H9 (cell line): Measurements from ENCODE around the gene ALAD. TPM values are rescaled to one million over a fixed set of nuclear protein-coding genes. Genes with fewer than 3 reads are reported as not detected.

Source experiments
- DNase-seq: peaks from one replicate; pipeline ENCODE4 v3.0.0-alpha.2; 2017
- H2AFZ ChIP-seq: one replicate; pipeline ENCODE4 v1.6.1; 2013; ENCODE audit warnings: mild to moderate bottlenecking, low read length, control low read depth, moderate library complexity
- H2AK5ac ChIP-seq: 2 replicates; pipeline ENCODE4 v1.6.1; 2013; ENCODE audit warnings: low read length, control low read depth, mixed read lengths; ENCODE audit not compliant: insufficient read length
- H2BK120ac ChIP-seq: one replicate; pipeline ENCODE4 v1.6.1; 2013; ENCODE audit warnings: low read depth, mild to moderate bottlenecking, low read length, control low read depth, inconsistent platforms; ENCODE audit not compliant: poor library complexity, severe bottlenecking
- H2BK12ac ChIP-seq: 2 replicates; pipeline ENCODE4 v1.6.1; 2013; ENCODE audit warnings: low read length, control low read depth, mixed read lengths, low read depth; ENCODE audit not compliant: insufficient read length
- H2BK15ac ChIP-seq: 2 replicates; pipeline ENCODE4 v1.6.1; 2013; ENCODE audit warnings: low read depth, low read length, control low read depth
- H2BK20ac ChIP-seq: one replicate; pipeline ENCODE4 v1.6.1; 2013; ENCODE audit warnings: low read depth, mild to moderate bottlenecking, low read length, control low read depth, inconsistent platforms; ENCODE audit not compliant: poor library complexity, severe bottlenecking
- H2BK5ac ChIP-seq: 2 replicates; pipeline ENCODE4 v1.6.1; 2013; ENCODE audit warnings: low read length, control low read depth, mixed read lengths; ENCODE audit not compliant: insufficient read length
- H3K14ac ChIP-seq: 2 replicates; pipeline ENCODE4 v1.6.1; 2013; ENCODE audit warnings: low read length, control low read depth; ENCODE audit not compliant: insufficient read depth
- H3K18ac ChIP-seq: 2 replicates; pipeline ENCODE4 v1.6.1; 2013; ENCODE audit warnings: low read depth, mild to moderate bottlenecking, mixed read lengths, low read length, control low read depth; ENCODE audit not compliant: insufficient read length
- H3K23ac ChIP-seq: 2 replicates; pipeline ENCODE4 v1.6.1; 2013; ENCODE audit warnings: low read length, control low read depth, mixed read lengths, low read depth; ENCODE audit not compliant: insufficient read length
- H3K23me2 ChIP-seq: 2 replicates; pipeline ENCODE4 v1.6.1; 2013; ENCODE audit warnings: low read depth, mild to moderate bottlenecking, mixed read lengths, low read length, control low read depth; ENCODE audit not compliant: insufficient read length, poor library complexity, severe bottlenecking
- H3K27ac ChIP-seq: 2 replicates; pipeline ENCODE4 v1.5.1; 2013; ENCODE audit warnings: low read length, control low read depth, mixed read lengths, low read depth; ENCODE audit not compliant: insufficient read length
- H3K27me3 ChIP-seq: 2 replicates; pipeline ENCODE4 v1.6.1; 2013; ENCODE audit warnings: low read length, control low read depth, inconsistent platforms; ENCODE audit not compliant: insufficient read depth
- H3K4ac ChIP-seq: 2 replicates; pipeline ENCODE4 v1.6.1; 2013; ENCODE audit warnings: low read depth, mild to moderate bottlenecking, control low read depth, inconsistent platforms, low read length, moderate library complexity
- H3K4me1 ChIP-seq: 2 replicates; pipeline ENCODE4 v1.6.1; 2013; ENCODE audit warnings: low read length, control low read depth, inconsistent platforms; ENCODE audit not compliant: insufficient read depth
- H3K4me2 ChIP-seq: 2 replicates; pipeline ENCODE4 v1.6.1; 2013; ENCODE audit warnings: low read length, control low read depth, mixed read lengths; ENCODE audit not compliant: insufficient read length, insufficient read depth
- H3K56ac ChIP-seq: 2 replicates; pipeline ENCODE4 v1.6.1; 2013; ENCODE audit warnings: low read depth, mild to moderate bottlenecking, mixed read lengths, low read length, control low read depth; ENCODE audit not compliant: insufficient read length
- H3K79me1 ChIP-seq: 2 replicates; pipeline ENCODE4 v1.6.1; 2013; ENCODE audit warnings: low read depth, mild to moderate bottlenecking, moderate library complexity, low read length, control low read depth, inconsistent platforms; ENCODE audit not compliant: insufficient read depth, poor library complexity, severe bottlenecking
- H3K79me2 ChIP-seq: 2 replicates; pipeline ENCODE4 v1.6.1; 2013; ENCODE audit warnings: low read length, control low read depth, inconsistent platforms; ENCODE audit not compliant: insufficient read depth
- H3K9ac ChIP-seq: 2 replicates; pipeline ENCODE4 v1.6.1; 2013; ENCODE audit warnings: low read length, control low read depth, mixed read lengths; ENCODE audit not compliant: insufficient read length; ENCODE audit errors: extremely low read depth
- H3K9me3 ChIP-seq: one replicate; pipeline ENCODE4 v1.6.1; 2013; ENCODE audit warnings: low read depth, low read length, inconsistent platforms; ENCODE audit not compliant: control insufficient read depth
- H3T11ph ChIP-seq: one replicate; pipeline ENCODE4 v1.6.1; 2013; ENCODE audit warnings: mild to moderate bottlenecking, low read length, control low read depth, inconsistent platforms
- H4K20me1 ChIP-seq: one replicate; pipeline ENCODE4 v1.6.1; 2013; ENCODE audit not compliant: control insufficient read depth, insufficient read length, insufficient read depth
- H4K5ac ChIP-seq: 2 replicates; pipeline ENCODE4 v1.6.1; 2013; ENCODE audit warnings: low read depth, mild to moderate bottlenecking, mixed read lengths, low read length, control low read depth; ENCODE audit not compliant: insufficient read length
- H4K8ac ChIP-seq: replicated peaks from 2 replicates; pipeline ENCODE4 v1.6.1; 2013; ENCODE audit warnings: low read length, control low read depth, mixed read lengths, low read depth; ENCODE audit not compliant: insufficient read length
- H4K91ac ChIP-seq: 2 replicates; pipeline ENCODE4 v1.6.1; 2013; ENCODE audit warnings: low read depth, mild to moderate bottlenecking, moderate library complexity, mixed read lengths, low read length, control low read depth; ENCODE audit not compliant: insufficient read length
- H3K27ac Mint-ChIP-seq, 3 experiments: 2 replicates in 2 of 3; 3 replicates in 1 of 3; pipeline ENCODE4 v1.8.0; 2020 to 2021; ENCODE audit warnings: mixed read lengths in 3 of 3, mild to moderate bottlenecking in 1 of 3, moderate library complexity in 1 of 3
- H3K27me3 Mint-ChIP-seq: 2 replicates; pipeline ENCODE4 v1.8.0; 2021; ENCODE audit warnings: low read depth, mild to moderate bottlenecking, moderate library complexity, mixed read lengths
- H3K36me3 Mint-ChIP-seq, 3 experiments: 2 replicates in 2 of 3; 3 replicates in 1 of 3; pipeline ENCODE4 v1.8.0; 2020 to 2021; ENCODE audit warnings: low read depth in 3 of 3, mixed read lengths in 3 of 3; ENCODE audit not compliant: insufficient read depth in 1 of 3
- H3K4me1 Mint-ChIP-seq, 2 experiments: 2 replicates each; pipeline ENCODE4 v1.8.0; 2020; ENCODE audit warnings: mixed read lengths in 2 of 2
- H3K4me3 Mint-ChIP-seq, 2 experiments: 2 replicates in 1 of 2; 3 replicates in 1 of 2; pipeline ENCODE4 v1.8.0; 2020 to 2021; ENCODE audit warnings: mild to moderate bottlenecking in 2 of 2, mixed read lengths in 2 of 2, moderate library complexity in 1 of 2
- H3K9me3 Mint-ChIP-seq, 2 experiments: 2 replicates in 1 of 2; 3 replicates in 1 of 2; pipeline ENCODE4 v1.8.0; 2020; ENCODE audit warnings: mild to moderate bottlenecking in 2 of 2, mixed read lengths in 2 of 2, moderate library complexity in 1 of 2
- WGBS: extraction: QIAGEN DNeasy Blood & Tissue Kit; methylation state at CpG from one replicate; pipeline ENCODE4 v1.1.7; 2013; ENCODE audit warnings: missing lambda C conversion rate, low lambda C conversion rate, mixed read lengths; ENCODE audit not compliant: insufficient read length; ENCODE audit errors: extremely low coverage; 5-methylcytosine and 5-hydroxymethylcytosine counted together
- total RNA-seq: library from RNA; stranded (reverse); gene quantifications from 2 replicates; pipeline ENCODE4 v1.2.1, GENCODE V29; 2021
- TF ChIP-seq, protein P1 (sequence below): fragments of 200-600 bp; sonication (generic); conservative IDR thresholded peaks from 3 replicates; pipeline ENCODE4 v1.8.0; 2021; ENCODE audit warnings: antibody characterized with exemption, mild to moderate bottlenecking

The ALAD gene
- total RNA-seq, 1 experiment from 2014 or later = 13.2 TPM

DNA sequence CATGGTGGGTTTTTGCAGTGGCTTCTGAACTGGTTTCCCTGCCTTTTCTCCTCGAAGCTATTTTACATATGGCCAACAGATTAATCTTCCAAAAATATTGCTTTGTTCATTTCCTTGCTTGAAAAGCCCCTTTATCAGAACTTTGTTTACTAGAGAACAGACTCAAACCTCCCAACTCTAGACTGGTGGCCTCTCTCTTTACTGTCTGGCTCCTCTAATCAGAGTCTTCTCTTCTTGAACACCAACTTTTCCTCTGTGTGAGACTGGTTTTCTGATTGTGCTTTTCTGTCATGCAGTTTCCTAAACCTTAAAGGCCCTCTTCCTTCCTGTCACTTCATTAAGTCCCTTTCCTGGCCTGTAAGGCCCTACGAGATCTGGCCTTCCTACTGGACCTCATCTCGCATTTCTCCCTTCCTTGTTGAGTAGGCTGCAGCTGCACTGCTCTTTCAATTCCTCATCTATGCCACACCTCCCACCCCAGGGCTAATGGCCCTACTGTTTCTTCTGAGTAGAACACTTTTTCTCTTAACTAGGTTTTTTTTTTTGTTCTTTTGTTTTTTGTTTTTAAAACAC is 15.2 kb upstream of the ALAD start:
- no peak overlapping the region for H4K91ac ChIP-seq
- no peak overlapping the region for H4K5ac ChIP-seq
- no peak overlapping the region for H2BK15ac ChIP-seq
- no peak overlapping the region for H3K56ac ChIP-seq
- H2BK12ac ChIP-seq = no peak overlapping the region
- H3K23ac ChIP-seq = no peak overlapping the region
- H3K14ac ChIP-seq = no peak overlapping the region
- no peak overlapping the region for H2AFZ ChIP-seq
- no CpG with 5 or more reads among the region's 3 CpGs for WGBS
- no peak overlapping the region for H3K27ac Mint-ChIP-seq
- no peaks in the 10 kb centered on the region for H3K27me3 Mint-ChIP-seq
- DNase-seq = no peak
- H4K20me1 ChIP-seq = no peaks in the 10 kb centered on the region
- no peak overlapping the region for H3K9ac ChIP-seq
- H4K8ac ChIP-seq = no peak overlapping the region
- H2BK120ac ChIP-seq = no peak overlapping the region
- H3K36me3 Mint-ChIP-seq = no peaks in the 10 kb centered on the region
- no peak overlapping the region for H2BK5ac ChIP-seq
- no peaks in the 10 kb centered on the region for H3K4me1 ChIP-seq
- H3K79me1 ChIP-seq = no peaks in the 10 kb centered on the region
- H3K27me3 ChIP-seq = no peaks in the 10 kb centered on the region
- TF ChIP-seq, protein P1, sequence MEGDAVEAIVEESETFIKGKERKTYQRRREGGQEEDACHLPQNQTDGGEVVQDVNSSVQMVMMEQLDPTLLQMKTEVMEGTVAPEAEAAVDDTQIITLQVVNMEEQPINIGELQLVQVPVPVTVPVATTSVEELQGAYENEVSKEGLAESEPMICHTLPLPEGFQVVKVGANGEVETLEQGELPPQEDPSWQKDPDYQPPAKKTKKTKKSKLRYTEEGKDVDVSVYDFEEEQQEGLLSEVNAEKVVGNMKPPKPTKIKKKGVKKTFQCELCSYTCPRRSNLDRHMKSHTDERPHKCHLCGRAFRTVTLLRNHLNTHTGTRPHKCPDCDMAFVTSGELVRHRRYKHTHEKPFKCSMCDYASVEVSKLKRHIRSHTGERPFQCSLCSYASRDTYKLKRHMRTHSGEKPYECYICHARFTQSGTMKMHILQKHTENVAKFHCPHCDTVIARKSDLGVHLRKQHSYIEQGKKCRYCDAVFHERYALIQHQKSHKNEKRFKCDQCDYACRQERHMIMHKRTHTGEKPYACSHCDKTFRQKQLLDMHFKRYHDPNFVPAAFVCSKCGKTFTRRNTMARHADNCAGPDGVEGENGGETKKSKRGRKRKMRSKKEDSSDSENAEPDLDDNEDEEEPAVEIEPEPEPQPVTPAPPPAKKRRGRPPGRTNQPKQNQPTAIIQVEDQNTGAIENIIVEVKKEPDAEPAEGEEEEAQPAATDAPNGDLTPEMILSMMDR = no peak
- no peaks in the 10 kb centered on the region for H3K79me2 ChIP-seq
- peaks cover 0 to 5% of the 10 kb centered on the region in 2 experiments; a peak in 2 of 4 replicates for H3K4me1 Mint-ChIP-seq
- no peak overlapping the region for H3K4me2 ChIP-seq
- H2BK20ac ChIP-seq = no peak overlapping the region
- no peaks in the 10 kb centered on the region for H3K23me2 ChIP-seq
- no peak overlapping the region for H3K4me3 Mint-ChIP-seq
- H3K18ac ChIP-seq = no peak overlapping the region
- H2AK5ac ChIP-seq = no peak overlapping the region
- no peak overlapping the region for H3K4ac ChIP-seq
- H3K9me3 ChIP-seq = no peaks in the 10 kb centered on the region
- H3K9me3 Mint-ChIP-seq = no peaks in the 10 kb centered on the region
- H3K27ac ChIP-seq = no peak overlapping the region
- H3T11ph ChIP-seq = no peak overlapping the region
